Measurements from ENCODE around the gene TRIM36.

TRIM36 gene

DNA sequence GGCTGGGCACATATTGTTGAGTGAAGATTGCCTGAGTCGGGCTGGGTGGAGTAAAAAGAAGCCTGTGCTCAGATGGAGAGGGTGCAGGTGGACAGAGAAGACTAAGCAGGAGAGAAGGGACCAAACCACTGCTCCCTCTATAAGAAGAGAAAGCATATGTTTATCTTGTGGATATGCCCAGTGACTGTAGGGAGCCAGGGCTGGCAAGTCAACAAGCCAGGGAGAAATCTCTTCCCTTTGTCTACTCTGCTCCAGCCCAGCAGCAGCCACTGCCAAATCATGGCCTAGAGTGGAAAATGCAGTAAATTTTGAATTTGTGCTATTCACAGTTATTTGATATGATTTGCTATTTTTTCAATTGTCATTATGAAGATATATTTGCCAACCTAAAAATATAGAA lies 33.2 kb upstream of the TRIM36 start:
- no peak overlapping the region for H3K4me2 ChIP-seq (ENCODE audit: low read depth, low read length, poor library complexity, severe bottlenecking)
- H3K36me3 ChIP-seq (ENCODE audit: insufficient read depth, low read length), result no peaks in the 10 kb centered on the region
- H3K9ac ChIP-seq (ENCODE audit: low read depth, low read length, poor library complexity, severe bottlenecking), result no peak overlapping the region
- no peaks in the 10 kb centered on the region for H3K79me2 ChIP-seq (ENCODE audit: insufficient read depth, low read length)
- H4K20me1 ChIP-seq (ENCODE audit: insufficient read depth, low read length, poor library complexity, severe bottlenecking), result no peaks in the 10 kb centered on the region
- H3K4me1 ChIP-seq (ENCODE audit: insufficient read depth, low read length, poor library complexity, severe bottlenecking), result no peaks in the 10 kb centered on the region
- H3K9me3 ChIP-seq (ENCODE audit: insufficient read depth, low read depth, low read length), result no peaks in the 10 kb centered on the region
- H3K4me3 ChIP-seq (ENCODE audit: low read length, poor library complexity, severe bottlenecking), result no peak overlapping the region
- H3K9me2 ChIP-seq (replicated peaks; ENCODE audit: low read depth, low read length), result no peaks in the 10 kb centered on the region
- H2AFZ ChIP-seq (ENCODE audit: low read length), result no peak overlapping the region
- TF ChIP-seq, protein P1, sequence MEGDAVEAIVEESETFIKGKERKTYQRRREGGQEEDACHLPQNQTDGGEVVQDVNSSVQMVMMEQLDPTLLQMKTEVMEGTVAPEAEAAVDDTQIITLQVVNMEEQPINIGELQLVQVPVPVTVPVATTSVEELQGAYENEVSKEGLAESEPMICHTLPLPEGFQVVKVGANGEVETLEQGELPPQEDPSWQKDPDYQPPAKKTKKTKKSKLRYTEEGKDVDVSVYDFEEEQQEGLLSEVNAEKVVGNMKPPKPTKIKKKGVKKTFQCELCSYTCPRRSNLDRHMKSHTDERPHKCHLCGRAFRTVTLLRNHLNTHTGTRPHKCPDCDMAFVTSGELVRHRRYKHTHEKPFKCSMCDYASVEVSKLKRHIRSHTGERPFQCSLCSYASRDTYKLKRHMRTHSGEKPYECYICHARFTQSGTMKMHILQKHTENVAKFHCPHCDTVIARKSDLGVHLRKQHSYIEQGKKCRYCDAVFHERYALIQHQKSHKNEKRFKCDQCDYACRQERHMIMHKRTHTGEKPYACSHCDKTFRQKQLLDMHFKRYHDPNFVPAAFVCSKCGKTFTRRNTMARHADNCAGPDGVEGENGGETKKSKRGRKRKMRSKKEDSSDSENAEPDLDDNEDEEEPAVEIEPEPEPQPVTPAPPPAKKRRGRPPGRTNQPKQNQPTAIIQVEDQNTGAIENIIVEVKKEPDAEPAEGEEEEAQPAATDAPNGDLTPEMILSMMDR (conservative IDR thresholded peaks at IDR 0.05; ENCODE audit: low read length), result no peak
- TF ChIP-seq EZH2phosphoT487 (IDR thresholded peaks at IDR 0.05; ENCODE audit: borderline replicate concordance), result no peak
- no peaks in the 10 kb centered on the region for H3F3A ChIP-seq (ENCODE audit: low read depth)
- no peaks in the 10 kb centered on the region for H3K27me3 ChIP-seq (ENCODE audit: insufficient read depth, low read length, poor library complexity, severe bottlenecking)

DNA sequence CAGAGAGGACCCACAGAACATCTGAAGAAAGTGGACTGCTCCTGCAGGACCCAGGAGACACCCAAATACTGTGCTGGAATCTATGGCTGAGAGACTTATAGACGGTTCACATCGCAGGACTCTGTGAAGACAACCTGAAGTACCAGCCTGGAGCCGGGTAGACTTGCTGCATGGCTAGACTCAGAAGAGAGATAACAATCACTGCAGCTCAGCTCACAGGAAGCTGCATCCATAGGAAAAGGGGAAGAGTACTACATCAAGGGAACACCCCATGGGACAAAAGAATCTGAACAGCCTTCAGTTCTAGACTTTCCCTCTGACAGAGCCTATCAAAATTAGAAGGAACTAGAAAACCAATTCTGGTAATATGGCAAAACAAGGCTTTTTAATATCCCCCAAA lies 26.5 kb upstream of the TRIM36 start:
- Histone ChIP-seq H3F3A (ENCODE audit: low read depth) (no peaks in the 10 kb centered on the region), H3K4me1 (ENCODE audit: insufficient read depth, low read length, poor library complexity, severe bottlenecking) (no peaks in the 10 kb centered on the region), H3K79me2 (ENCODE audit: insufficient read depth, low read length) (no peaks in the 10 kb centered on the region), H3K9me2 (replicated peaks; ENCODE audit: low read depth, low read length) (no peaks in the 10 kb centered on the region), H3K9ac (ENCODE audit: low read depth, low read length, poor library complexity, severe bottlenecking) (no peak overlapping the region), H3K36me3 (ENCODE audit: insufficient read depth, low read length) (no peaks in the 10 kb centered on the region), H3K4me2 (ENCODE audit: low read depth, low read length, poor library complexity, severe bottlenecking) (no peak overlapping the region), H3K27me3 (ENCODE audit: insufficient read depth, low read length, poor library complexity, severe bottlenecking) (no peaks in the 10 kb centered on the region), H3K9me3 (ENCODE audit: insufficient read depth, low read depth, low read length) (no peaks in the 10 kb centered on the region), H4K20me1 (ENCODE audit: insufficient read depth, low read length, poor library complexity, severe bottlenecking) (no peaks in the 10 kb centered on the region), H2AFZ (ENCODE audit: low read length) (no peak overlapping the region), H3K4me3 (ENCODE audit: low read length, poor library complexity, severe bottlenecking) (no peak overlapping the region)
- TF ChIP-seq, protein P1 (conservative IDR thresholded peaks at IDR 0.05; ENCODE audit: low read length), result no peak
- no peak for TF ChIP-seq EZH2phosphoT487 (IDR thresholded peaks at IDR 0.05; ENCODE audit: borderline replicate concordance)

DNA sequence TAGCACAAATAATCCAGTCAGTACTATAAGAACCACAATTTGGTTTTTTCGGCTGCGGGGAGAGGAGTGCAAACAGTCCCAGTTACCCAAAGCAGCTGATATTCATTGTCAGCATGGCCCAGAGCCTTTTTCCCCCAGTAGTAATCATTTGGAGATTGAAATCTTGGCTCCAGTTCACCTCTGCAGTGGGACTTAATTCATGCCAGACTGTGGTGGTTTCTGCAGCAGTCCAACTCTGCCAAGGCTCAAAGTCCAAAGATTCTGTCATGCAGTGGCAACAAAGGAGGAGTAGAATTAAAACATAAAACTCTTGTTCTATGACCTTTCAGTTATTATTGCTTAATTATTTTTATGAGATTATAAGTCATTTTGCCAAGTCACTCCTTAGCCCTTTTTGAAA lies 25.0 kb upstream of the TRIM36 start:
- Histone ChIP-seq H3K27me3 (ENCODE audit: insufficient read depth, low read length, poor library complexity, severe bottlenecking) (no peaks in the 10 kb centered on the region), H2AFZ (ENCODE audit: low read length) (no peak overlapping the region), H3K4me3 (ENCODE audit: low read length, poor library complexity, severe bottlenecking) (no peak overlapping the region), H3F3A (ENCODE audit: low read depth) (no peaks in the 10 kb centered on the region), H3K4me1 (ENCODE audit: insufficient read depth, low read length, poor library complexity, severe bottlenecking) (no peaks in the 10 kb centered on the region), H3K9ac (ENCODE audit: low read depth, low read length, poor library complexity, severe bottlenecking) (no peak overlapping the region), H4K20me1 (ENCODE audit: insufficient read depth, low read length, poor library complexity, severe bottlenecking) (no peaks in the 10 kb centered on the region), H3K9me2 (replicated peaks; ENCODE audit: low read depth, low read length) (no peaks in the 10 kb centered on the region), H3K79me2 (ENCODE audit: insufficient read depth, low read length) (no peaks in the 10 kb centered on the region), H3K36me3 (ENCODE audit: insufficient read depth, low read length) (no peaks in the 10 kb centered on the region), H3K9me3 (ENCODE audit: insufficient read depth, low read depth, low read length) (no peaks in the 10 kb centered on the region), H3K4me2 (ENCODE audit: low read depth, low read length, poor library complexity, severe bottlenecking) (no peak overlapping the region)
- TF ChIP-seq EZH2phosphoT487 (IDR thresholded peaks at IDR 0.05; ENCODE audit: borderline replicate concordance), result no peak
- TF ChIP-seq, protein P1 (conservative IDR thresholded peaks at IDR 0.05; ENCODE audit: low read length), result no peak

Measured in Loucy (cell line).